ENCODE results near the gene ADIPOR2. TPM values are rescaled to one million over a fixed set of nuclear protein-coding genes. Genes with fewer than 3 reads are reported as not detected.

Gene ADIPOR2
- total RNA-seq, 1 donor from 2014 or later = 22.7 TPM

GRCh38 chr12:1795785-1796514 is 105.1 kb downstream of the ADIPOR2 start:
- Histone ChIP-seq H3K4me3 (ENCODE audit: low read depth, low read length) (peak overlapping the region; percentile 30), H3K36me3 (ENCODE audit: control insufficient read depth, insufficient read depth, low read length) (no peaks in the 10 kb centered on the region), H3K27me3 (ENCODE audit: control insufficient read depth, insufficient read depth, low read length) (peaks cover 8% of the 10 kb centered on the region)
- DNase-seq (ENCODE audit: low read depth) = peak; percentile 53
- TF ChIP-seq CTCF (IDR thresholded peaks at IDR 0.05; ENCODE audit: insufficient read depth, low read length, poor library complexity, severe bottlenecking) = peak; percentile 52

- TF ChIP-seq CTCF (IDR thresholded peaks at IDR 0.05; ENCODE audit: insufficient read depth, low read length, poor library complexity, severe bottlenecking) = no peak
- no peak for DNase-seq (ENCODE audit: low read depth)
- H3K4me3 ChIP-seq (ENCODE audit: low read depth, low read length) = peak overlapping the region; percentile 30
- H3K36me3 ChIP-seq (ENCODE audit: control insufficient read depth, insufficient read depth, low read length) = no peaks in the 10 kb centered on the region
- H3K27me3 ChIP-seq (ENCODE audit: control insufficient read depth, insufficient read depth, low read length) = peaks cover 8% of the 10 kb centered on the region
Measured at GRCh38 chr12:1796515-1797010, 105.7 kb downstream of the ADIPOR2 start.

- peak overlapping the region; percentile 30 for H3K4me3 ChIP-seq (ENCODE audit: low read depth, low read length)
- H3K36me3 ChIP-seq (ENCODE audit: control insufficient read depth, insufficient read depth, low read length) = no peaks in the 10 kb centered on the region
- TF ChIP-seq CTCF (IDR thresholded peaks at IDR 0.05; ENCODE audit: insufficient read depth, low read length, poor library complexity, severe bottlenecking) = no peak
- peaks cover 8% of the 10 kb centered on the region for H3K27me3 ChIP-seq (ENCODE audit: control insufficient read depth, insufficient read depth, low read length)
- DNase-seq (ENCODE audit: low read depth) = no peak
Measured at GRCh38 chr12:1797011-1797901, 106.4 kb downstream of the ADIPOR2 start.

GRCh38 chr12:1797991-1798640 is 107.2 kb downstream of the ADIPOR2 start:
- Histone ChIP-seq H3K36me3 (ENCODE audit: control insufficient read depth, insufficient read depth, low read length) (no peaks in the 10 kb centered on the region), H3K4me3 (ENCODE audit: low read depth, low read length) (no peak overlapping the region), H3K27me3 (ENCODE audit: control insufficient read depth, insufficient read depth, low read length) (peaks cover 8% of the 10 kb centered on the region)
- DNase-seq (ENCODE audit: low read depth) = no peak
- TF ChIP-seq CTCF (IDR thresholded peaks at IDR 0.05; ENCODE audit: insufficient read depth, low read length, poor library complexity, severe bottlenecking) = no peak

- Histone ChIP-seq H3K4me3 (ENCODE audit: low read depth, low read length) (no peak overlapping the region), H3K27me3 (ENCODE audit: control insufficient read depth, insufficient read depth, low read length) (peaks cover 8% of the 10 kb centered on the region), H3K36me3 (ENCODE audit: control insufficient read depth, insufficient read depth, low read length) (no peaks in the 10 kb centered on the region)
- TF ChIP-seq CTCF (IDR thresholded peaks at IDR 0.05; ENCODE audit: insufficient read depth, low read length, poor library complexity, severe bottlenecking) = no peak
- no peak for DNase-seq (ENCODE audit: low read depth)
Measured at GRCh38 chr12:1798641-1799020, 107.8 kb downstream of the ADIPOR2 start.
